Measurements from ENCODE around the gene HIPK3.
"Not testable (repeated sequence)": the region's sequence is repeated elsewhere in the genome, so short reads cannot be mapped to it uniquely, and the experiment has no call there.

GRCh38 chr11:33306821-33307220 lies 49.6 kb downstream of the HIPK3 start:
- not testable (repeated sequence) for TF ChIP-seq POLR2A (IDR thresholded peaks at IDR 0.05; ENCODE audit: low read depth, low read length); POLR2AphosphoS5 (IDR thresholded peaks at IDR 0.05; ENCODE audit: insufficient read depth, low read depth, low read length); CTCF (IDR thresholded peaks at IDR 0.05; ENCODE audit: extremely low read depth in 1 of 2, insufficient read depth in 1 of 2, low read depth in 1 of 2, low read length in 2 of 2); MYC (IDR thresholded peaks at IDR 0.05; ENCODE audit: low read depth, low read length); EZH2 (IDR thresholded peaks at IDR 0.05; ENCODE audit: borderline replicate concordance, low read depth, low read length, severe bottlenecking); JUN (IDR thresholded peaks at IDR 0.05; ENCODE audit: borderline replicate concordance, insufficient read depth, insufficient read length, low read depth); GATA2 (IDR thresholded peaks at IDR 0.05; ENCODE audit: insufficient read depth, insufficient read length, low read depth, low read length); FOS (IDR thresholded peaks at IDR 0.05; ENCODE audit: borderline replicate concordance, insufficient read depth, low read length); MAX (IDR thresholded peaks at IDR 0.05; ENCODE audit: insufficient read depth, insufficient read length)
